SU-DHL-6 (cell line): ENCODE data around the gene YES1.

ENCODE experiments used
- CTCF ChIP-seq: fragments of 200-600 bp; sonication (generic); IDR thresholded peaks from one replicate; pipeline ENCODE4 v1.5.1; 2017; ENCODE audit warnings: antibody characterized with exemption, mild to moderate bottlenecking, low read length, moderate library complexity; ENCODE audit not compliant: insufficient read depth, poor library complexity, severe bottlenecking
- EZH2phosphoT487 ChIP-seq: fragments of 200-600 bp; sonication (generic), shearing (Covaris generic); conservative IDR thresholded peaks from 2 replicates; pipeline ENCODE4 v1.6.1; 2018; ENCODE audit warnings: mild to moderate bottlenecking, antibody characterized with exemption, low read length, moderate library complexity, mixed read lengths

- no peak for TF ChIP-seq CTCF
- no peak for TF ChIP-seq EZH2phosphoT487
Observed at GRCh38 chr18:805008-805754, 6.9 kb downstream of the YES1 start.
